VCaP (cell line): ENCODE results near the gene ZBTB16.

Source experiments
- H3K27ac ChIP-seq: fragments of 450-650 bp; 2 replicates; pipeline ENCODE4 v1.5.1; 2017
- TF ChIP-seq, protein P1 (sequence below): fragments of 450-650 bp; conservative IDR thresholded peaks from 2 replicates; pipeline ENCODE4 v1.5.1; 2017; ENCODE audit warnings: mild to moderate bottlenecking, moderate library complexity

ZBTB16 gene

DNA sequence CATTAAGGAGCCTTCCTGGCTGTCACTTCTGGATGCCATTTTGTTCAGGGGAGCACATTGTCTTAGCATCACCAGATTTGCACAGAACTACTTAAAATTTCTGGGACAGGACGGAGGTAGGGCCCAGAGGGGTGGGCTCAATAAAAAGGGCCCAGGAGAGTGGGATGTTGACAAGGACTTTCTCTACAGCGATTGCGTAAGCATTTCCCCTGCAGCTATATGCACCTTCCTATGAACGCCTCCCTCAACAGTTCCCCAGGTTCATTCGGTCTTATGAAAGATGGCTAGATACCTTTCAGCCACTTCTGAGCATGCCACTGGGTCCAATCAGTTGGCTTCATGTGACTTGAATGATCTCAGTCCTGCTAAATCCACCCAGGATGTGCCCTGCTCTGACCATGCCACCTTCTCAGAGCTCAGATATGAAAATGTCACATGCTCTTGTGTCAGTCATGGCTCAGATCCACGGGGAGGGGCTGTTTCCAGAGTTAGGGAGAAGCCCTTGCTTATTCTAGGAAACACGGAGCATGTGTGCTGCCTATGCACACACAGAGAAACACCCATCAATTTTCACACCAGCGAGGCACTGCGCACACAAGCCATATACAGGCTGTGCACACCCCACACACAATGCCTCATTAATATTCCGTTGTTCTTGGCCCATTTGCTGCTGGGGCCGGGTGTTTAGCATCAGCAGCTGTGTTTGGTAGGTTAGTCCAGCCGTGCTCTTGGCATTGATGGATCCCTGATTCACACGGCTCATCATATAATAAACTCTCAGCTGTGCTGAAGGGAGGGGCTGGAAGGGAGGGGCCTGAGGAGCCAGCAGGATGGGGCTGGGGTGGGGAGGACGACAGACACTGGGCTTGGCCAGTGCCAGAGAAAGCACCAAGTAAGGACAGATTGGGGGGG lies 184.2 kb downstream of the ZBTB16 start:
- TF ChIP-seq, protein P1, sequence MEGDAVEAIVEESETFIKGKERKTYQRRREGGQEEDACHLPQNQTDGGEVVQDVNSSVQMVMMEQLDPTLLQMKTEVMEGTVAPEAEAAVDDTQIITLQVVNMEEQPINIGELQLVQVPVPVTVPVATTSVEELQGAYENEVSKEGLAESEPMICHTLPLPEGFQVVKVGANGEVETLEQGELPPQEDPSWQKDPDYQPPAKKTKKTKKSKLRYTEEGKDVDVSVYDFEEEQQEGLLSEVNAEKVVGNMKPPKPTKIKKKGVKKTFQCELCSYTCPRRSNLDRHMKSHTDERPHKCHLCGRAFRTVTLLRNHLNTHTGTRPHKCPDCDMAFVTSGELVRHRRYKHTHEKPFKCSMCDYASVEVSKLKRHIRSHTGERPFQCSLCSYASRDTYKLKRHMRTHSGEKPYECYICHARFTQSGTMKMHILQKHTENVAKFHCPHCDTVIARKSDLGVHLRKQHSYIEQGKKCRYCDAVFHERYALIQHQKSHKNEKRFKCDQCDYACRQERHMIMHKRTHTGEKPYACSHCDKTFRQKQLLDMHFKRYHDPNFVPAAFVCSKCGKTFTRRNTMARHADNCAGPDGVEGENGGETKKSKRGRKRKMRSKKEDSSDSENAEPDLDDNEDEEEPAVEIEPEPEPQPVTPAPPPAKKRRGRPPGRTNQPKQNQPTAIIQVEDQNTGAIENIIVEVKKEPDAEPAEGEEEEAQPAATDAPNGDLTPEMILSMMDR: no peak
- H3K27ac ChIP-seq: peak overlapping the region; percentile 20

DNA sequence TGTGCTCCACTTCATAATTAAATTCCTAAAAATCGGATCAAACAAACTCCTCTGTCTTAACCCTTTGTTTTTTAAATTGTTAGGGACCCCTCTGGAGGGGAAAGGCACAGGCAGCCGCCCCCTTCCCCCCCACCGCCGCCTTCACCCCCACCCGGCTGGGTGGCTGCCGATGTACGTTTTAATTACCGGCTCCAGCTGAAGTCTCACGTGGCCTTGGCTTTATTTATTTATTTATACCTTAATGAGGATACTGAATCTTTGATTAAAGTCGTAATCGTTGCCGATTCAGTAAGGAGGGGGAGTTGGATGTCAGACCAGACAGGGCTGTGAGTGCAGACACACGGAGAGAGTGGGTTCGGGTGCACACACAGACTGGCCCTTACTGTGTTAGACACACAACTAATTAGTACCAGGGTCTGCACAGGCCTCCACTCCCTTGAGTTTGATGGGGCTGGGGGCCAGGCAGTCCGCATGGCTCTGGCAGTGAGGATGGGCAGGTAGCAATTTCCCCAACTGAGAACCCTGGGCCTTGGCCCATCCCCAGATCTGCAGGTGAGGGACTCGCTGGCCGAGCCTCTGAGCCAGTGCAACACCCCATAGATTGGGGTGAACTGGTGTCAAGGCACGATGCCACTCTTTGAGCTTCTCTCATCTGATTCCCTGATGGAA lies 185.3 kb downstream of the ZBTB16 start:
- TF ChIP-seq, protein P1: no peak
- H3K27ac ChIP-seq: no peak overlapping the region

DNA sequence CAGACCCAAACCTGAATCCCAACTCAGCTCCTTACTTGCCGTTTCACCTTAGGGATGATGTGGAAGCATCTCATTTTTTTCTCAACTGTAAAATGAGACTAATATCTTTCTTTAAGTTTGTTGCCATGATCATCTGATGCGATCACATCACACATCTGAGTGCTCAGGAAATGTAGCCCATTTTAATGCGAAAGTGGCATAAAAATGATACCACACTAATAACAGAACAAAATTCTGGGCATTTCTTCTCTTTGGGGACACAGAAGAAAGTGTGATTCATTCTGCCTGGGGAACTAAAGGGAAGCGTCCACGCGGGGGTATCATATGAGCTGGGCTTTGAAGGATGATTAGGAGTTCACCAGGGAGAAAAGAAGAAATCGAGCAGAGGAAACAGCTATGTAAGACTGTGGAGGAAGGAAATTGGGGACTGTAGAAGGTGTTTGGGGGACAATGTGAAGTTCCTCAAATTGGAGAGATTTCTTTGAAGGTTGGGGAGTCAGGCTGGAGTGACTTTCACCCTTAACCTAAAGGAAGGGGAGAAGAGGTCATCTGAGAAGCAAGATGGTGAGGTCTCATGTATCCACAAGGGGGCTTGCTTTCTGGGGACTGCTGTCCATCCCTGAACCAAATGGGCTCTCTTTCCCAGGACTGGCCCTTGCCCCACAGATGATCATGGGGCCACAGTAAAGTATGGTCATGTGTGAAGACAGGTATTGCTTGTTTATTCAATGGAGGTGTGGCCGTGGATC lies 187.0 kb downstream of the ZBTB16 start:
- 0 out of 2 replicates have a peak overlapping the region, but pooled peaks have one; percentile 1 for H3K27ac ChIP-seq
- TF ChIP-seq, protein P1: no peak

DNA sequence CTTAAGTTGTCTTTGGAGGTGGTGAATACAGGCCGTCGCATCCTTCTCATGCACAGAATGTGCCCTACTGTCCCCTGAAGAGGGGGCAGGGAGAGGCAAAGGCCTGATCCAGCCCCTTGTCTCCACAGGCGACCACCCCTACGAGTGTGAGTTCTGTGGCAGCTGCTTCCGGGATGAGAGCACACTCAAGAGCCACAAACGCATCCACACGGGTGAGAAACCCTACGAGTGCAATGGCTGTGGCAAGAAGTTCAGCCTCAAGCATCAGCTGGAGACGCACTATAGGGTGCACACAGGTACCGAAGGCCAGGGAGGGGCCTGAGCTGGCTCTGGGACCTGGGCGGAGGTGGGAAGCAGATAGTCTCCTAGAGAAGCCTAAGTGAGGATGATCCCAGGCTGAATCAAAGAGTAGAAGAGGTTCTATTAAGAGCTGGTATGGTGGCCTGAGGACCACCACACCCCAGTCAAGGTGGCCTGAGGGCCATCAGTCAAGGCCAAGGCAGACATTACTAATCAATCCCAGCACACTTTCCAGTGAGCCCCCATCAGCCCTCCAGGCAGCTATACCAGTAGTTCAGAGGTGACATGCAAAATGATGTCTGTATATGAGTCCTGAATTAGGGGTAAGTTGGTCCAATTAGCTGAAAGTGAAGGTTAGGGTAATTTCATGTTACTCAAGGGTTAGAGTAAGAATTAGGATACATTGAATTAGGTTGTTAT lies 187.7 kb downstream of the ZBTB16 start:
- 0 out of 2 replicates have a peak overlapping the region, but pooled peaks have one; percentile 1 for H3K27ac ChIP-seq
- TF ChIP-seq, protein P1: no peak

DNA sequence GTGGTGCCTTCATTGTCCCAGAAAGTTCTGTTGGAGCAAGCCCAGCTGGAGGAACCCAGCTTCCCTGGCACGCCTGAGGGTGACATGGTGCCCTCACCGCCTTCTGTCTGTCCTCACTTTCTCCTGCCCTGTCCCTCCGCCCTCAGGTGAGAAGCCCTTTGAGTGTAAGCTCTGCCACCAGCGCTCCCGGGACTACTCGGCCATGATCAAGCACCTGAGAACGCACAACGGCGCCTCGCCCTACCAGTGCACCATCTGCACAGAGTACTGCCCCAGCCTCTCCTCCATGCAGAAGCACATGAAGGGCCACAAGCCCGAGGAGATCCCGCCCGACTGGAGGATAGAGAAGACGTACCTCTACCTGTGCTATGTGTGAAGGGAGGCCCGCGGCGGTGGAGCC lies 190.7 kb downstream of the ZBTB16 start:
- peak overlapping the region; percentile 29 for H3K27ac ChIP-seq
- TF ChIP-seq, protein P1: no peak

DNA sequence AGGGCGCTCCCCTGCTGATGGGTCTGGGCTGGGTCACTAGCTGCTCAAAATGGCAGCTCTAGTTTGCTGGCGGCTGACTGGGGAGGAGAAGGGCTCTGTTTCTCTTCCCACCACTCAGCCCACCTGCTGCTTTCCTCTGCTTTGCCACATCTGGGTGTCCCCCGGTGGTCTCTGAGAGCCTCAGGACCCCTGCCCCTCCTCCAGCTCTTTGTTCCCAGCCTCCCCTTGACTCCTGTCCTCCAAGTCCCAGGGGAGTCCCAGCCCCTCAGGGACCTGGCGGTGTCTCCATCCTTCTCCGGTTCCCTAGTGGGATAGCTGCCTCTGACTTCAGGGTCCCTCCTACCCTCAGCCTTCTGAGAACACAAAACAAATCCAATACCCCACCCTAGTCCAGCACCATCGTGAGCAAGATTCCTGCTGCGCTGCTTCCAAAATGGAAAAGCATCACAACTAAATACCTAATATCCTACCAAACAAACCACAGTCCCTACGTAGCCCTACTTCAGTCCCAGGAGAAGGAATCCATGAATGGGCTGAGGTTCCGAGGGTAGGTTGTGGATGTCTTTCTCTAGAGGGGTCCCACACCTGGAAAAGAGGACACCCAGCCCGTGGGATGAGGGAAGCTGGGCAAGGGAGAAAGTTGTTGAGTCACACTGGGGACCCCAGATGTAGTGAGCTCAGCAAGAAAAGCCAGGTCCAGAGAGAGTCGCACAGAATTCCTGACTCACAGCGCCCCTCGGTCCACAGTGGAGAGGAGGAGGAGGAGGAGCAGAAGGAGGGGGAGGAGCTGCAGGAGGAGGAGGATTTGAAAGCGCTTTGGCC lies 191.7 kb downstream of the ZBTB16 start:
- peak overlapping the region; percentile 29 for H3K27ac ChIP-seq
- TF ChIP-seq, protein P1: no peak
